Suprapubic skin (tissue), 4 donors: ENCODE results near the gene OLA1. TPM values are rescaled to one million over a fixed set of nuclear protein-coding genes. Genes with fewer than 3 reads are reported as not detected.

Experiments
- DNase-seq, 2 donors: peaks; one replicate each; pipeline ENCODE4 v3.0.0-alpha.2; 2019; ENCODE audit warnings: low spot score in 2 of 2
- H3K27ac ChIP-seq: fragments of 200-600 bp; sonication (generic); one replicate; pipeline ENCODE4 v1.5.1; 2019
- H3K27me3 ChIP-seq: fragments of 200-600 bp; sonication (generic); one replicate; pipeline ENCODE4 v1.5.1; 2019
- H3K36me3 ChIP-seq: fragments of 200-600 bp; sonication (generic); one replicate; pipeline ENCODE4 v1.5.1; 2019
- H3K4me1 ChIP-seq: fragments of 200-600 bp; sonication (generic); one replicate; pipeline ENCODE4 v1.5.1; 2019
- H3K4me3 ChIP-seq: fragments of 200-600 bp; sonication (generic); one replicate; pipeline ENCODE4 v1.5.1; 2019; ENCODE audit warnings: mild to moderate bottlenecking
- H3K9me3 ChIP-seq: fragments of 200-600 bp; sonication (generic); one replicate; pipeline ENCODE4 v1.5.1; 2019
- CTCF ChIP-seq, 2 donors: fragments of 200-600 bp in 1 of 2; fragments of 450-650 bp in 1 of 2; sonication (generic) in 1 of 2; IDR thresholded peaks; one replicate each; pipeline ENCODE4 v1.5.1; 2016 to 2019; ENCODE audit warnings: antibody characterized with exemption in 2 of 2, mild to moderate bottlenecking in 1 of 2, moderate library complexity in 1 of 2
- EP300 ChIP-seq: sonication (generic); formaldehyde crosslinking; IDR thresholded peaks from one replicate; pipeline ENCODE4 v1.6.1; 2017; ENCODE audit warnings: antibody characterized with exemption
- POLR2A ChIP-seq, 2 donors: fragments of 450-650 bp; IDR thresholded peaks; one replicate each; pipeline ENCODE4 v1.6.1; 2017; ENCODE audit warnings: antibody characterized with exemption in 2 of 2, mild to moderate bottlenecking in 2 of 2, moderate library complexity in 2 of 2
- POLR2AphosphoS5 ChIP-seq, 3 donors: sonication (generic); formaldehyde crosslinking; IDR thresholded peaks; one replicate each; pipeline ENCODE4 v1.6.1; 2017; ENCODE audit warnings: antibody characterized with exemption in 3 of 3
- WGBS: methylation state at CpG from one replicate; pipeline ENCODE4 v1.1.5; 2018; 5-methylcytosine and 5-hydroxymethylcytosine counted together
- total RNA-seq, 4 donors: library from RNA; depleted of rRNA; stranded (reverse); fragments of >200 nt; gene quantifications; one replicate each; pipeline ENCODE4 v1.1.0, GENCODE V29; 2016

OLA1 gene
- total RNA-seq, 4 donors from 2014 or later = 59.2 to 83.6 (median 75.9) TPM

- TF ChIP-seq POLR2A (IDR thresholded peaks at IDR 0.05) (no peak), EP300 (no peak), POLR2AphosphoS5 (IDR thresholded peaks at IDR 0.05) (no peak), CTCF (IDR thresholded peaks at IDR 0.05) (no peak)
- H3K36me3 ChIP-seq = no peaks in the 10 kb centered on the region
- no peaks in the 10 kb centered on the region for H3K27me3 ChIP-seq
- H3K4me1 ChIP-seq = no peaks in the 10 kb centered on the region
- 79% methylated on average over 2 of the region's 2 CpGs for WGBS
- no peak overlapping the region for H3K27ac ChIP-seq
- no peak for DNase-seq
- H3K4me3 ChIP-seq = no peak overlapping the region
- no peaks in the 10 kb centered on the region for H3K9me3 ChIP-seq
These were observed 127.2 kb downstream of the OLA1 start for GRCh38 chr2:174121175-174121574.

- H3K4me3 ChIP-seq = no peak overlapping the region
- no peaks in the 10 kb centered on the region for H3K36me3 ChIP-seq
- H3K27ac ChIP-seq = no peak overlapping the region
- no peaks in the 10 kb centered on the region for H3K27me3 ChIP-seq
- 74% methylated on average over 2 of the region's 2 CpGs for WGBS
- H3K9me3 ChIP-seq = no peaks in the 10 kb centered on the region
- no peak for DNase-seq
- TF ChIP-seq CTCF (IDR thresholded peaks at IDR 0.05) (no peak), POLR2A (IDR thresholded peaks at IDR 0.05) (no peak), EP300 (no peak), POLR2AphosphoS5 (IDR thresholded peaks at IDR 0.05) (no peak)
- H3K4me1 ChIP-seq = no peaks in the 10 kb centered on the region
These were observed 128.0 kb downstream of the OLA1 start for GRCh38 chr2:174120346-174120745.

GRCh38 chr2:174117951-174118930, 130.1 kb downstream of the OLA1 start:
- no peaks in the 10 kb centered on the region for H3K27me3 ChIP-seq
- H3K27ac ChIP-seq = no peak overlapping the region
- no peak overlapping the region for H3K4me3 ChIP-seq
- TF ChIP-seq POLR2AphosphoS5 (IDR thresholded peaks at IDR 0.05) = no peak
- no peak for TF ChIP-seq CTCF (IDR thresholded peaks at IDR 0.05)
- no peak for TF ChIP-seq POLR2A (IDR thresholded peaks at IDR 0.05)
- TF ChIP-seq EP300 = no peak
- WGBS = 67% methylated on average over 9 of the region's 9 CpGs
- no peaks in the 10 kb centered on the region for H3K9me3 ChIP-seq
- no peak for DNase-seq
- no peaks in the 10 kb centered on the region for H3K36me3 ChIP-seq
- H3K4me1 ChIP-seq = no peaks in the 10 kb centered on the region

- H3K4me1 ChIP-seq = no peaks in the 10 kb centered on the region
- WGBS = 83% methylated on average over 2 of the region's 2 CpGs
- H3K27me3 ChIP-seq = no peaks in the 10 kb centered on the region
- no peak overlapping the region for H3K4me3 ChIP-seq
- H3K27ac ChIP-seq = no peak overlapping the region
- no peaks in the 10 kb centered on the region for H3K36me3 ChIP-seq
- DNase-seq = no peak
- H3K9me3 ChIP-seq = no peaks in the 10 kb centered on the region
- no peak for TF ChIP-seq POLR2A (IDR thresholded peaks at IDR 0.05)
- no peak for TF ChIP-seq POLR2AphosphoS5 (IDR thresholded peaks at IDR 0.05)
- TF ChIP-seq CTCF (IDR thresholded peaks at IDR 0.05) = no peak
- TF ChIP-seq EP300 = no peak
These were observed 136.3 kb downstream of the OLA1 start for GRCh38 chr2:174112073-174112472.

- H3K36me3 ChIP-seq = no peaks in the 10 kb centered on the region
- no peak for DNase-seq
- TF ChIP-seq CTCF (IDR thresholded peaks at IDR 0.05) (no peak), POLR2AphosphoS5 (IDR thresholded peaks at IDR 0.05) (no peak), POLR2A (IDR thresholded peaks at IDR 0.05) (no peak), EP300 (no peak)
- no peak overlapping the region for H3K27ac ChIP-seq
- H3K4me1 ChIP-seq = no peaks in the 10 kb centered on the region
- 55% methylated on average over 1 of the region's 1 CpG for WGBS
- no peak overlapping the region for H3K4me3 ChIP-seq
- no peaks in the 10 kb centered on the region for H3K9me3 ChIP-seq
- no peaks in the 10 kb centered on the region for H3K27me3 ChIP-seq
These were observed 139.8 kb downstream of the OLA1 start for GRCh38 chr2:174108579-174108978.
